ENCODE data around the gene SORBS1.

The SORBS1 gene

DNA sequence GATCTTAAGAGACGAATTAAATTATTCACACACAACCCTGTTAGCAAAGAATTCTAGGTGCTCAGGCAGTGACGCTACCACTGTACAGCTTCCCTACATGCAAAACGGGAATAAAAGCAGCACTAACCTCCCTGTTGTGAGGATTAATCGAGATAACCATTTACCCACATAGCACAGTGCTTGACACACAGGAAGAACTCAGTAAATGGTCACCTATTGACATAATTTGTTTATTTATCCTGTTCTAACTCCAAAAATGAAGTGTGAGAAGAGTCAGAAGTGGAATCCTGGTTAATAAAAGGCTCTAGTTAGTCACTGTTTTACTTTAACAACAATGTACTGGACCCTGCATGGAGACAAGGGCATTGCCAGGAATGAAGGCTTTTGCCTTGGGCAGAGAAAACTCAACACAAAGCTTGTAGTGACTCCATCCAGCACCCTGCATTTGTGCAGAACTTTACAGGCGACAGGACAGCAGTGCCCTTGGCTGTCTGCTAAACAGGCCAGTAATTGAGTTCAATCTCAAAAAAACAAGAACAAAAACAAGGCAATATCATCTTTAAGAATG lies 103.8 kb downstream of the SORBS1 start:
- Histone ChIP-seq H3K4me1 (ENCODE audit: control insufficient read depth in 1 of 2, insufficient read depth in 2 of 2, low read length in 2 of 2) (no peaks in the 10 kb centered on the region), H3K4me3 (ENCODE audit: low read depth in 1 of 2, low read length in 2 of 2) (no peak overlapping the region), H3K27ac (ENCODE audit: low read depth, low read length) (no peak overlapping the region), H3K9ac (ENCODE audit: low read depth in 1 of 2, low read length in 2 of 2) (no peak overlapping the region), H3K36me3 (ENCODE audit: control insufficient read depth in 1 of 2, insufficient read depth in 2 of 2, low read length in 2 of 2) (no peaks in the 10 kb centered on the region), H3K9me3 (ENCODE audit: control insufficient read depth in 1 of 2, low read length in 2 of 2) (no peaks in the 10 kb centered on the region), H3K27me3 (ENCODE audit: control insufficient read depth in 1 of 2, insufficient read depth in 2 of 2, low read length in 2 of 2) (no peaks in the 10 kb centered on the region)

GRCh38 chr10:95456516-95456915 lies 104.7 kb downstream of the SORBS1 start:
- H3K9me3 ChIP-seq (ENCODE audit: control insufficient read depth in 1 of 2, low read length in 2 of 2) = no peaks in the 10 kb centered on the region
- H3K36me3 ChIP-seq (ENCODE audit: control insufficient read depth in 1 of 2, insufficient read depth in 2 of 2, low read length in 2 of 2) = no peaks in the 10 kb centered on the region
- no peaks in the 10 kb centered on the region for H3K4me1 ChIP-seq (ENCODE audit: control insufficient read depth in 1 of 2, insufficient read depth in 2 of 2, low read length in 2 of 2)
- H3K4me3 ChIP-seq (ENCODE audit: low read depth in 1 of 2, low read length in 2 of 2) = no peak overlapping the region
- no peaks in the 10 kb centered on the region for H3K27me3 ChIP-seq (ENCODE audit: control insufficient read depth in 1 of 2, insufficient read depth in 2 of 2, low read length in 2 of 2)
- no peak overlapping the region for H3K27ac ChIP-seq (ENCODE audit: low read depth, low read length)
- H3K9ac ChIP-seq (ENCODE audit: low read depth in 1 of 2, low read length in 2 of 2) = no peak overlapping the region

GRCh38 chr10:95454940-95455339 lies 106.2 kb downstream of the SORBS1 start:
- no peaks in the 10 kb centered on the region for H3K36me3 ChIP-seq (ENCODE audit: control insufficient read depth in 1 of 2, insufficient read depth in 2 of 2, low read length in 2 of 2)
- H3K4me1 ChIP-seq (ENCODE audit: control insufficient read depth in 1 of 2, insufficient read depth in 2 of 2, low read length in 2 of 2) = no peaks in the 10 kb centered on the region
- H3K27ac ChIP-seq (ENCODE audit: low read depth, low read length) = no peak overlapping the region
- H3K9ac ChIP-seq (ENCODE audit: low read depth in 1 of 2, low read length in 2 of 2) = no peak overlapping the region
- H3K9me3 ChIP-seq (ENCODE audit: control insufficient read depth in 1 of 2, low read length in 2 of 2) = no peaks in the 10 kb centered on the region
- H3K27me3 ChIP-seq (ENCODE audit: control insufficient read depth in 1 of 2, insufficient read depth in 2 of 2, low read length in 2 of 2) = no peaks in the 10 kb centered on the region
- H3K4me3 ChIP-seq (ENCODE audit: low read depth in 1 of 2, low read length in 2 of 2) = no peak overlapping the region

- Histone ChIP-seq H3K36me3 (ENCODE audit: control insufficient read depth in 1 of 2, insufficient read depth in 2 of 2, low read length in 2 of 2) (no peaks in the 10 kb centered on the region), H3K27ac (ENCODE audit: low read depth, low read length) (no peak overlapping the region), H3K27me3 (ENCODE audit: control insufficient read depth in 1 of 2, insufficient read depth in 2 of 2, low read length in 2 of 2) (no peaks in the 10 kb centered on the region), H3K9ac (ENCODE audit: low read depth in 1 of 2, low read length in 2 of 2) (no peak overlapping the region), H3K4me3 (ENCODE audit: low read depth in 1 of 2, low read length in 2 of 2) (no peak overlapping the region), H3K4me1 (ENCODE audit: control insufficient read depth in 1 of 2, insufficient read depth in 2 of 2, low read length in 2 of 2) (no peaks in the 10 kb centered on the region), H3K9me3 (ENCODE audit: control insufficient read depth in 1 of 2, low read length in 2 of 2) (no peaks in the 10 kb centered on the region)
Observed at GRCh38 chr10:95454356-95454755, 106.8 kb downstream of the SORBS1 start.

- Histone ChIP-seq H3K9me3 (ENCODE audit: control insufficient read depth in 1 of 2, low read length in 2 of 2) (no peaks in the 10 kb centered on the region), H3K9ac (ENCODE audit: low read depth in 1 of 2, low read length in 2 of 2) (no peak overlapping the region), H3K27ac (ENCODE audit: low read depth, low read length) (no peak overlapping the region), H3K4me1 (ENCODE audit: control insufficient read depth in 1 of 2, insufficient read depth in 2 of 2, low read length in 2 of 2) (peaks cover 0 to 3% of the 10 kb centered on the region in 2 donors), H3K27me3 (ENCODE audit: control insufficient read depth in 1 of 2, insufficient read depth in 2 of 2, low read length in 2 of 2) (no peaks in the 10 kb centered on the region), H3K4me3 (ENCODE audit: low read depth in 1 of 2, low read length in 2 of 2) (no peak overlapping the region), H3K36me3 (ENCODE audit: control insufficient read depth in 1 of 2, insufficient read depth in 2 of 2, low read length in 2 of 2) (no peaks in the 10 kb centered on the region)
Observed at GRCh38 chr10:95451568-95452524, 109.3 kb downstream of the SORBS1 start.

- Histone ChIP-seq H3K9me3 (ENCODE audit: control insufficient read depth in 1 of 2, low read length in 2 of 2) (no peaks in the 10 kb centered on the region), H3K9ac (ENCODE audit: low read depth in 1 of 2, low read length in 2 of 2) (no peak overlapping the region), H3K27me3 (ENCODE audit: control insufficient read depth in 1 of 2, insufficient read depth in 2 of 2, low read length in 2 of 2) (no peaks in the 10 kb centered on the region), H3K27ac (ENCODE audit: low read depth, low read length) (no peak overlapping the region), H3K4me1 (ENCODE audit: control insufficient read depth in 1 of 2, insufficient read depth in 2 of 2, low read length in 2 of 2) (peaks cover 0 to 4% of the 10 kb centered on the region in 2 donors), H3K4me3 (ENCODE audit: low read depth in 1 of 2, low read length in 2 of 2) (no peak overlapping the region), H3K36me3 (ENCODE audit: control insufficient read depth in 1 of 2, insufficient read depth in 2 of 2, low read length in 2 of 2) (no peaks in the 10 kb centered on the region)
Observed at GRCh38 chr10:95451150-95451549, 110.0 kb downstream of the SORBS1 start.

DNA sequence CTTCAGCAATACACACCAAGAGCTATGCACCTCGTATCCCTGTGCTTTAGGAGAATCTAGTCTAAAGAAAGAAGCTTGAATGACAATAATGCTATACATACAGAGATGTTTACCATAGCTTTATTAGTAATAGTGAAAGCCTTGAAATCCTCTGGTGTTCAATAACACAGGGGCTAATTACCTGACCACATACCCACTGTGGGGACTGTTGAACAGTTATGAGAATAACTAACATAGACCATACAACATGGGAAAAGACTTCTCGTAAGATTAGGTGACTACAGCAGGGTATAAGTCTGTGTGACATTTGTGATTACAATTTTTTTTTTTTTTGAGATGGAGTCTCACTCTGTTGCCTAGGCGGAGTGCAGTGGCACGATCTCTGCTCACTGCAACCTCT lies 111.0 kb downstream of the SORBS1 start:
- Histone ChIP-seq H3K9ac (ENCODE audit: low read depth in 1 of 2, low read length in 2 of 2) (no peak overlapping the region), H3K27ac (ENCODE audit: low read depth, low read length) (no peak overlapping the region), H3K4me1 (ENCODE audit: control insufficient read depth in 1 of 2, insufficient read depth in 2 of 2, low read length in 2 of 2) (peaks cover 8 to 13% of the 10 kb centered on the region in 2 donors), H3K27me3 (ENCODE audit: control insufficient read depth in 1 of 2, insufficient read depth in 2 of 2, low read length in 2 of 2) (no peaks in the 10 kb centered on the region), H3K9me3 (ENCODE audit: control insufficient read depth in 1 of 2, low read length in 2 of 2) (no peaks in the 10 kb centered on the region), H3K4me3 (ENCODE audit: low read depth in 1 of 2, low read length in 2 of 2) (no peak overlapping the region), H3K36me3 (ENCODE audit: control insufficient read depth in 1 of 2, insufficient read depth in 2 of 2, low read length in 2 of 2) (no peaks in the 10 kb centered on the region)

GRCh38 chr10:95447685-95448084 lies 113.5 kb downstream of the SORBS1 start:
- Histone ChIP-seq H3K9ac (ENCODE audit: low read depth in 1 of 2, low read length in 2 of 2) (no peak overlapping the region), H3K36me3 (ENCODE audit: control insufficient read depth in 1 of 2, insufficient read depth in 2 of 2, low read length in 2 of 2) (no peaks in the 10 kb centered on the region), H3K4me1 (ENCODE audit: control insufficient read depth in 1 of 2, insufficient read depth in 2 of 2, low read length in 2 of 2) (peaks cover 8 to 13% of the 10 kb centered on the region in 2 donors), H3K27me3 (ENCODE audit: control insufficient read depth in 1 of 2, insufficient read depth in 2 of 2, low read length in 2 of 2) (no peaks in the 10 kb centered on the region), H3K9me3 (ENCODE audit: control insufficient read depth in 1 of 2, low read length in 2 of 2) (no peaks in the 10 kb centered on the region), H3K4me3 (ENCODE audit: low read depth in 1 of 2, low read length in 2 of 2) (no peak overlapping the region), H3K27ac (ENCODE audit: low read depth, low read length) (no peak overlapping the region)

- H3K4me1 ChIP-seq (ENCODE audit: control insufficient read depth in 1 of 2, insufficient read depth in 2 of 2, low read length in 2 of 2) = peaks cover 8 to 13% of the 10 kb centered on the region in 2 donors
Observed at GRCh38 chr10:95445837-95446486, 115.2 kb downstream of the SORBS1 start.

DNA sequence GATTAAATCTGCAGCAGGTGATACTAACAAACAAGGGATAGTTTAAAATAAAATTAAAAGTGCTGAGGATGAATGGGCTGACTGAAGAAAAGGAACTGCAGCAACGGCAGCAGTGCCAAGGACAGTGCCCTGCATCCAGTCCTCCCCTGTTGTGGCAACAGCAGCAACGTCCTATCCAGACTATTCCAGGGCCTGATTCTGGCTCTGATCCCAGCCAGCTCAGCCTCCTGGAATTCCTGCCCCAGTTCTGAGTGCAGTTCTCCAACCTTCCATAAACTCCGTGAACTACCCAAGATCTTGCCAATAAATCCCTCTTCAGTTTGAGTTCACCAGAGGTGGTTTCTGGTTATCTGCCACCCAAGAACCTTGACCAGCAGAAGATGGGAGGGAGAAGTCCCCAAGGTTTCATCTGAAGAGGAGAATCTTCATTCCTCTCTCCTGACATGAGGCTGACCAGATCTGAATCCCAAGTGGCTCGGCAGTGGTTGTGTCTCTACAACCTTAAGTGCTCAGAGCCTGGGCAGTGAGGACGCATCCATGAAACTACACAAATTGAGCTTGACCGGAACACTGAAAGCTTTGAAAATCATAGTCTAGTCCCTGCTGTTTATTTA lies 115.8 kb downstream of the SORBS1 start:
- H3K9me3 ChIP-seq (ENCODE audit: control insufficient read depth in 1 of 2, low read length in 2 of 2) = no peaks in the 10 kb centered on the region
- no peaks in the 10 kb centered on the region for H3K27me3 ChIP-seq (ENCODE audit: control insufficient read depth in 1 of 2, insufficient read depth in 2 of 2, low read length in 2 of 2)
- no peak overlapping the region for H3K4me3 ChIP-seq (ENCODE audit: low read depth in 1 of 2, low read length in 2 of 2)
- H3K36me3 ChIP-seq (ENCODE audit: control insufficient read depth in 1 of 2, insufficient read depth in 2 of 2, low read length in 2 of 2) = no peaks in the 10 kb centered on the region
- peak overlapping the region; percentile 59 for H3K27ac ChIP-seq (ENCODE audit: low read depth, low read length)
- no peak overlapping the region for H3K9ac ChIP-seq (ENCODE audit: low read depth in 1 of 2, low read length in 2 of 2)
- peaks cover 8 to 13% of the 10 kb centered on the region in 2 donors for H3K4me1 ChIP-seq (ENCODE audit: control insufficient read depth in 1 of 2, insufficient read depth in 2 of 2, low read length in 2 of 2)

More at GRCh38 chr10:95445837-95446486, 115.2 kb downstream of the SORBS1 start:
- Histone ChIP-seq H3K27ac (ENCODE audit: low read depth, low read length) (peak overlapping the region; percentile 17), H3K9ac (ENCODE audit: low read depth in 1 of 2, low read length in 2 of 2) (no peak overlapping the region), H3K36me3 (ENCODE audit: control insufficient read depth in 1 of 2, insufficient read depth in 2 of 2, low read length in 2 of 2) (no peaks in the 10 kb centered on the region), H3K4me3 (ENCODE audit: low read depth in 1 of 2, low read length in 2 of 2) (no peak overlapping the region), H3K9me3 (ENCODE audit: control insufficient read depth in 1 of 2, low read length in 2 of 2) (no peaks in the 10 kb centered on the region), H3K27me3 (ENCODE audit: control insufficient read depth in 1 of 2, insufficient read depth in 2 of 2, low read length in 2 of 2) (no peaks in the 10 kb centered on the region)
